CD14-positive monocyte (primary cell): ENCODE results near the gene ALPK3. TPM values are rescaled to one million over a fixed set of nuclear protein-coding genes. Genes with fewer than 3 reads are reported as not detected.

ENCODE experiments used
- DNase-seq, 3 donors: peaks; one replicate each; pipeline ENCODE4 v3.0.0-alpha.2; 2011 to 2022
- H2AFZ ChIP-seq: 2 replicates; pipeline ENCODE4 v1.6.0; 2012; ENCODE audit warnings: mild to moderate bottlenecking, low read depth, low read length, inconsistent platforms; ENCODE audit not compliant: insufficient read depth, poor library complexity, severe bottlenecking
- H3K27ac ChIP-seq, 2 donors: 1 replicate in 1 of 2; 2 replicates in 1 of 2; pipeline ENCODE4 v1.5.1; 2012 to 2013; ENCODE audit warnings: low read length in 2 of 2, control low read depth in 1 of 2, inconsistent platforms in 1 of 2, low read depth in 1 of 2, mild to moderate bottlenecking in 1 of 2
- H3K27me3 ChIP-seq, 2 donors: one replicate each; pipeline versions ENCODE4 v1.6.0 to v1.6.1; 2011 to 2013; ENCODE audit warnings: low read length in 2 of 2; ENCODE audit not compliant: control insufficient read depth in 2 of 2, insufficient read depth in 2 of 2
- H3K36me3 ChIP-seq, 2 donors: replicated peaks in 1 of 2; 1 replicate in 1 of 2; 2 replicates in 1 of 2; pipeline versions ENCODE4 v1.5.1 to v1.6.1; 2012 to 2013; ENCODE audit warnings: low read length in 2 of 2, control low read depth in 1 of 2, inconsistent platforms in 1 of 2, mild to moderate bottlenecking in 1 of 2; ENCODE audit not compliant: insufficient read depth in 2 of 2, control insufficient read depth in 1 of 2
- H3K4me1 ChIP-seq, 2 donors: 1 replicate in 1 of 2; 2 replicates in 1 of 2; pipeline versions ENCODE4 v1.5.1 to v1.6.1; 2012 to 2013; ENCODE audit warnings: low read length in 2 of 2, control low read depth in 1 of 2, inconsistent platforms in 1 of 2, mild to moderate bottlenecking in 1 of 2, moderate library complexity in 1 of 2; ENCODE audit not compliant: insufficient read depth in 2 of 2, control insufficient read depth in 1 of 2
- H3K4me2 ChIP-seq: replicated peaks from 2 replicates; pipeline ENCODE3; 2012; ENCODE audit warnings: low read length, moderate library complexity, mild to moderate bottlenecking; ENCODE audit not compliant: poor library complexity, severe bottlenecking; ENCODE audit errors: extremely low read depth
- H3K4me3 ChIP-seq, 3 experiments: fragments of 200-600 bp in 1 of 3; sonication (generic) in 1 of 3; replicated peaks in 1 of 3; 1 replicate in 2 of 3; 2 replicates in 1 of 3; pipeline ENCODE4 v1.5.1; 2011 to 2013; ENCODE audit warnings: low read length in 3 of 3, mild to moderate bottlenecking in 3 of 3, control low read depth in 2 of 3, low read depth in 2 of 3, inconsistent platforms in 1 of 3, moderate library complexity in 1 of 3
- H3K79me2 ChIP-seq: 2 replicates; pipeline ENCODE4 v1.6.0; 2012; ENCODE audit warnings: mild to moderate bottlenecking, control low read depth, inconsistent platforms, low read length, moderate library complexity; ENCODE audit not compliant: insufficient read depth
- H3K9ac ChIP-seq: 2 replicates; pipeline ENCODE4 v1.6.0; 2017; ENCODE audit warnings: low read length, mild to moderate bottlenecking; ENCODE audit not compliant: insufficient read depth, poor library complexity, severe bottlenecking
- H3K9me3 ChIP-seq, 2 donors: replicated peaks in 1 of 2; 1 replicate in 1 of 2; 2 replicates in 1 of 2; pipeline versions ENCODE4 v1.5.1 to v1.6.1; 2012 to 2013; ENCODE audit warnings: low read length in 2 of 2, control low read depth in 1 of 2; ENCODE audit not compliant: control insufficient read depth in 1 of 2, insufficient read depth in 1 of 2
- H4K20me1 ChIP-seq: 2 replicates; pipeline ENCODE4 v1.6.0; 2012; ENCODE audit warnings: mild to moderate bottlenecking, low read length, control low read depth, moderate library complexity; ENCODE audit not compliant: insufficient read depth
- H3K27ac Mint-ChIP-seq, 7 donors: one replicate each; pipeline ENCODE4 v1.8.0; 2020; ENCODE audit warnings: mild to moderate bottlenecking in 7 of 7, mixed read lengths in 7 of 7, moderate library complexity in 6 of 7, inconsistent platforms in 2 of 7
- H3K27me3 Mint-ChIP-seq, 3 donors: one replicate each; pipeline ENCODE4 v1.8.0; 2021 to 2022; ENCODE audit warnings: low read depth in 3 of 3, mild to moderate bottlenecking in 3 of 3, mixed read lengths in 3 of 3, moderate library complexity in 3 of 3, inconsistent platforms in 1 of 3
- H3K36me3 Mint-ChIP-seq, 2 donors: one replicate each; pipeline ENCODE4 v1.8.0; 2020; ENCODE audit warnings: mixed read lengths in 2 of 2, inconsistent platforms in 1 of 2, mild to moderate bottlenecking in 1 of 2
- H3K4me1 Mint-ChIP-seq: one replicate; pipeline ENCODE4 v1.8.0; 2020; ENCODE audit warnings: mild to moderate bottlenecking, mixed read lengths
- H3K4me3 Mint-ChIP-seq, 2 donors: one replicate each; pipeline ENCODE4 v1.8.0; 2020; ENCODE audit warnings: mild to moderate bottlenecking in 2 of 2, mixed read lengths in 2 of 2, moderate library complexity in 1 of 2
- H3K9me3 Mint-ChIP-seq, 7 donors: one replicate each; pipeline ENCODE4 v1.8.0; 2020 to 2022; ENCODE audit warnings: mixed read lengths in 7 of 7, mild to moderate bottlenecking in 6 of 7, moderate library complexity in 6 of 7, inconsistent platforms in 2 of 7
- CTCF ChIP-seq: fragments of 200-600 bp; IDR thresholded peaks from one replicate; pipeline ENCODE4 v1.8.0; 2022; ENCODE audit warnings: antibody characterized with exemption, mild to moderate bottlenecking
- WGBS: methylation state at CpG from one replicate; pipeline ENCODE4 v1.1.5; 2013; ENCODE audit warnings: missing lambda C conversion rate; ENCODE audit not compliant: insufficient coverage; 5-methylcytosine and 5-hydroxymethylcytosine counted together
- intact Hi-C, 2 donors: fragments of 100-400 bp; cut with micrococcal nuclease; formaldehyde crosslinking; loops; one replicate each; pipeline versions ENCODE4 v1.15.0 to v1.15.1; 2023
- polyA plus RNA-seq, 3 donors: library from polyadenylated mRNA; depleted of rRNA in 1 of 3; unstranded in 2 of 3; stranded (reverse) in 1 of 3; fragments of 300-500 nt in 2 of 3; fragments of >200 nt in 1 of 3; fragmentation: Illumina TruSeq in 2 of 3; gene quantifications; 1 replicate in 2 of 3; 2 replicates in 1 of 3; pipeline ENCODE4 v1.2.3, GENCODE V29; 2012 to 2021

The ALPK3 gene
- polyA plus RNA-seq, 3 donors = 0.02 to 0.12 TPM; not detected in 1

- TF ChIP-seq CTCF = no peak
- no peak overlapping the region for H3K4me3 ChIP-seq
- intact Hi-C loops = no loop called here
- no peak overlapping the region for H2AFZ ChIP-seq
- Mint-ChIP-seq H3K4me1 (no peaks in the 10 kb centered on the region), H3K36me3 (no peaks in the 10 kb centered on the region), H3K27me3 (peaks cover 0 to 2% (median 0%) of the 10 kb centered on the region in 3 donors), H3K27ac (peak overlapping the region in 1 of 7 donors; percentile 50), H3K4me3 (no peak overlapping the region), H3K9me3 (no peaks in the 10 kb centered on the region)
- no peaks in the 10 kb centered on the region for H3K4me1 ChIP-seq
- no peaks in the 10 kb centered on the region for H3K36me3 ChIP-seq
- H4K20me1 ChIP-seq = no peaks in the 10 kb centered on the region
- no peak for DNase-seq
- no peaks in the 10 kb centered on the region for H3K79me2 ChIP-seq
- no peaks in the 10 kb centered on the region for H3K27me3 ChIP-seq
- no peak overlapping the region for H3K9ac ChIP-seq
- no peaks in the 10 kb centered on the region for H3K9me3 ChIP-seq
- H3K4me2 ChIP-seq = no peak overlapping the region
- no peak overlapping the region for H3K27ac ChIP-seq
- 97% methylated on average over 14 of the region's 17 CpGs for WGBS
Measured at GRCh38 chr15:84862214-84862975, 45.2 kb downstream of the ALPK3 start.

- Histone ChIP-seq H4K20me1 (no peaks in the 10 kb centered on the region), H3K27me3 (no peaks in the 10 kb centered on the region), H3K4me2 (no peak overlapping the region), H3K36me3 (no peaks in the 10 kb centered on the region), H3K27ac (no peak overlapping the region), H2AFZ (no peak overlapping the region), H3K79me2 (no peaks in the 10 kb centered on the region), H3K4me1 (no peaks in the 10 kb centered on the region), H3K4me3 (no peak overlapping the region), H3K9ac (no peak overlapping the region), H3K9me3 (no peaks in the 10 kb centered on the region)
- intact Hi-C loops = no loop called here
- no peak overlapping the region for H3K4me3 Mint-ChIP-seq
- DNase-seq = no peak
- no peaks in the 10 kb centered on the region for H3K36me3 Mint-ChIP-seq
- H3K27ac Mint-ChIP-seq = peak overlapping the region in 1 of 7 donors; percentile 40
- 89% methylated on average over 12 of the region's 13 CpGs for WGBS
- H3K9me3 Mint-ChIP-seq = no peaks in the 10 kb centered on the region
- peaks cover 0 to 2% (median 0%) of the 10 kb centered on the region in 3 donors for H3K27me3 Mint-ChIP-seq
- TF ChIP-seq CTCF = no peak
- no peaks in the 10 kb centered on the region for H3K4me1 Mint-ChIP-seq
Measured at GRCh38 chr15:84863565-84864443, 46.6 kb downstream of the ALPK3 start.
